Measurements from ENCODE around the gene RPL37A.

RPL37A gene

DNA sequence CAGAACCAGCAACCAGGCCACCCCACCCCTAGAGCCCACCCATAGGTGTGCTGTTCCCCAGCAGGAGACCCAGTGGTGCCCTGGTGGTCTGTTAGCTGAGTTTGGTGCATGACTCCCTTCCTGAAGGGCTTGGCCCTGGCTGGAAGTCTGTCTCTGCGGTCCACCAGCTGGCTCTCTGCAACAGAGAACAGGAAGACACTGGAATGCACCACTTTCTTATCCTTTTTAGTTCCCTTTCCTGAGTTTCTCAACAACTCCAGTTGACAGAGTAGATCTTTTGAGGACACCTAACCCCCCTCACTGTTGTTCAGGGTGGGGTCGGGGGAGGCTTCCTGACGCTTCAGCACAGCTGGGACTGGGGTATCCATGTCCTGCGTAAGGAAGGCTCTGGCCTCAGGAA lies 11.9 kb upstream of the RPL37A start:
- DNase-seq (ENCODE audit: low read depth, low spot score): no peak

DNA sequence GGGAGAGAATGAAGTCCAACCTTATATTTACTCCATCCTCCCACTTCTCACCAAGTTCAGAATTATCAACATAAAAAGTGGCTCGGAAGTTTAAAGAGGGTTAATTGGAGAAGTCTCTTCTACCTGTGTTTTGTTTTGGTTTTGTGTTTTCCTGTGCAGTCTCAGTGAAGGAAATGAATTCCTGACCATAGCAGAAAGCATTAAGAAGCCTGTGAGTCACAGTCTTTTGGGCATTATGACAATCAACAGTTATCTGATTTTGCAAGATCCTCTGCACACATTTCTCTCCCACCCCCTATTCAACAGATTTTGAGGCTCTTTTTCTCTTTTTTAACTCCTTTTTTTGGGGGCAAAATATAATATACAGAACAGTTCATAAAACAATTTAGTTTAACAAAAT lies 8.6 kb upstream of the RPL37A start:
- DNase-seq (ENCODE audit: low read depth, low spot score): no peak

GRCh38 chr2:216491793-216492596 lies 6.6 kb upstream of the RPL37A start:
- no peak for DNase-seq (ENCODE audit: low read depth, low spot score)

- no peak for DNase-seq (ENCODE audit: low read depth, low spot score)
Observed at GRCh38 chr2:216492597-216493333, 5.9 kb upstream of the RPL37A start.

DNA sequence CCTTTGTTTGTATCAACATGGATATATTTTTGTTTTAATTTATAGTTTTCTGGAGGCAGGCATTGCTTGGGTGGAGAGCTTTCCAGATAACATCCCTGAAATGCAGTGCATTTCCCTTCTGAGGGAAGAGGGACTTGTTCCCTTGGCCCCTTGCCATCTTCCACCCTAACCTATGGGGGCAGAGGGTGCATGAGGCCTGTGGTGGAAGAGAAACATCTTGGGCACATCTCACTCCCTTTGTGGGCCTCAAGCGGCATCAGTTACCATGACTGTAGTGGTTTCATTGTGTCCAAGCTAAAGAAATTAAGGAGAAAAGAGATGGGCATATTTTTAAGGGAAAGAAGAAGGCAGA lies 5.3 kb upstream of the RPL37A start:
- no peak for DNase-seq (ENCODE audit: low read depth, low spot score)

- DNase-seq (ENCODE audit: low read depth, low spot score): no peak
Observed at GRCh38 chr2:216495656-216496055, 3.0 kb upstream of the RPL37A start.

DNA sequence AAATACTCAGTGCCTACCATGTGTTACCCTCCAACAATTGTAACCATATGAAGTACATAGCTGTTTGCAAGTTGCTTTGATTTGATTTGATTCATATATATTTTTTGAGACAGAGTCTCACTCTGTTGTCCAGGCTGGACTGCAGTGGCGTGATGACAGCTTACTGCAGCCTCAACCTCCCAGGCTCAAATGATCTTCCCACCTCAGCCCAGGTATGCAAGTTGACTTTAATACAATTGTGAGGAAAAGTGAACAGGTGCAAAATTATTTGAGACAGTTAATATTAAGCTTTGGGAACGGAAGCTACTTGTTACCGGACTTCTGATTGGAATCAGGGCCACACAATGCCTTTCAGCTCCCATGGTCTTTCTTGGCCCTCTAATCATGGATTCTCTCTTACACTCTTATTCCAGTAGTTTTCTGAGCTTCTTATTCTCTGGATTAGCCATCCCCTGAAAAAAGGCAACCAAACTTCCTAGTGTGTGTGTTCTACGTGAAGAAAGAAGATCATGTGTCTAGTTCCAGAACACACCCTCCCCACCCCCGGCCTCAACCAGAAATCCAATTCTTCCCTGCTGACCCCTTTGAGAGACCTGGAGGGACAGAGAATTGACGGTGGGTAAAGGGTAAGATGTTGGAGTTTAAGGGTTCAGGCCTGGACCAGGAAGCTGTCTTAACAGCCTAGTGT lies 1.1 kb upstream of the RPL37A start:
- DNase-seq (ENCODE audit: low read depth, low spot score): no peak

GRCh38 chr2:216498070-216498378 lies 620 bp upstream of the RPL37A start:
- no peak for DNase-seq (ENCODE audit: low read depth, low spot score)

DNA sequence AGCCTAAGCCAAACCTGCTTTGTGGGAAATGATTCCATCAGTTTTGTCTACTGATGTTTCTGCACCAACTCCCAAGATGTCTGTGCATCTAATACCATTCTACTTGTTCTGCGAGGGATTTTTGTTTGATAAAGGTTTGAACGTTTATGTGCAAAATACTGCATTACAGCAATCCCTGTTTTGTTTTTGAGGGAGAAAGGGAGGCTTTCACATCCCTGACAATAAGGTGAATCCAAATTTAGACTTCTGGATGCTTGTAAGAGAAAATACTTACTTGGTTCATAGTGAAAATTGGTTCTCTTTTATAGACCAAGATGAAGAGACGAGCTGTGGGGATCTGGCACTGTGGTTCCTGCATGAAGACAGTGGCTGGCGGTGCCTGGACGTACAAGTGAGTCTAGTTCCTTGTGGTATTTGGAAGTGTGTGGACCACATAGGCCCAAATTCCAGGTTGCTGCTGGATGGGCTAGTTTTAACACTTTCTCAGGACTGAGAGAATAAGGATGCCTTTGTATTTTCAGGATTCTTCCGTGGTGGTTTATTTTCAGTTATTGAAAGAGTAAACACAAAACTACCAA lies 1.1 kb downstream of the RPL37A start:
- no peak for DNase-seq (ENCODE audit: low read depth, low spot score)

- no peak for DNase-seq (ENCODE audit: low read depth, low spot score)
Observed at GRCh38 chr2:216500572-216500971, 1.9 kb downstream of the RPL37A start.

GRCh38 chr2:216501854-216502253 lies 3.2 kb downstream of the RPL37A start:
- no peak for DNase-seq (ENCODE audit: low read depth, low spot score)

DNA sequence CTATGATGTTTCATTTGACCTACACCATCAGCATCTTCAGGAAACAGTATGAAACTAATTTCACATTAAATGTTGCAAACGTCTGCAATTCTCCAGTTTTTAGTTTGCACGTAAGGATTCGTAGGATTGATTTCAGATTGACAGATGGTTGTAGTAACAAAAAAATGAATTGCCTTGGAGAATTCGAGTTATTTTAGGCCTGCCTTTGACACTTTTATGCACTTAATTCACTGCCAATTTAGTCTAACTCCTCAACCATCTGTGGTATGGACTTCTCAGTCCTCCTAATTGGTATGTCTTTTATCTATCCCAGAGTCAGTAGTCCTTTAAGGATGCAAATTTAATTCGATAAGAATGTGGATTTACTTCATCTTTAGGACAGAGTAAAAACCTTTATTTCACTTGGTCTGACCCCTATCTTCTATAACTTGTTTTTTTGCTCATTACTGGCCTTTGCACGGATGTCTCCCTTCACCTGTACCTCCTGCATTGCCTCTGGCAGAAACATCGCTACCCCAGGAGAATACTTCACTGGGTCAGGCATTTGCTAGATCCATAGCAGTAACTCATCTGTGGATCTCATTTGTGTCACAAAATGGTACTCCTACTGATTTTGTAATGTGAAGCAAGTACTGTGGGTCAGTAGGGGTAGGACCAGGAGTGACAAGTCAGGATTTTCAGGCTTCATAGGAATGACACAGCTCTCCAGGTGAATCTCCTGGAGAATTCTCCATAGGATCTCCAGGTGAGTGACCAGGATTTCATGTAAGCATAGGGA lies 3.9 kb downstream of the RPL37A start:
- DNase-seq (ENCODE audit: low read depth, low spot score): no peak

DNA sequence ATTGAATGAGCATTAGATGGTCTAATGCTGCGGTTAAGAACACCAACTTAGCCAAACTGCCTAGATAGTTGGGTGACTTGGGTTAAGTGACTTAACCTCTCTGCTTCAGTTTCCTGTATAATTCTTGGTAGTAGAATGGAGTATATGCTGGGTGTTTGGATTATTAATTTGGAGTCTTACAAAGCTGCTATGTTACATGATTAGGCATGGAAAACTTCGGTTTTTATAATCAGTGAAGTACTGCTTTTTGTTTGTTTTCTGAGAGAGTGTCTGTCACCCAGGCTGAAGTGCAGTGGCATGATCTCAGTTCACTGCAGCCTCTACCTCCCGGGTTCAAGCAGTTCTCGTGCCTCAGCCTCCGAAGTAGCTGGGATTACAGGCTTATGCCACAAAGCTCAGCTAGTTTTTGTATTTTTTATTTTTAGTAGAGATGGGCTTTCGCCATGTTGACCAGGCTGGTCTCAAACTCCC lies 4.5 kb downstream of the RPL37A start:
- DNase-seq (ENCODE audit: low read depth, low spot score): no peak

DNA sequence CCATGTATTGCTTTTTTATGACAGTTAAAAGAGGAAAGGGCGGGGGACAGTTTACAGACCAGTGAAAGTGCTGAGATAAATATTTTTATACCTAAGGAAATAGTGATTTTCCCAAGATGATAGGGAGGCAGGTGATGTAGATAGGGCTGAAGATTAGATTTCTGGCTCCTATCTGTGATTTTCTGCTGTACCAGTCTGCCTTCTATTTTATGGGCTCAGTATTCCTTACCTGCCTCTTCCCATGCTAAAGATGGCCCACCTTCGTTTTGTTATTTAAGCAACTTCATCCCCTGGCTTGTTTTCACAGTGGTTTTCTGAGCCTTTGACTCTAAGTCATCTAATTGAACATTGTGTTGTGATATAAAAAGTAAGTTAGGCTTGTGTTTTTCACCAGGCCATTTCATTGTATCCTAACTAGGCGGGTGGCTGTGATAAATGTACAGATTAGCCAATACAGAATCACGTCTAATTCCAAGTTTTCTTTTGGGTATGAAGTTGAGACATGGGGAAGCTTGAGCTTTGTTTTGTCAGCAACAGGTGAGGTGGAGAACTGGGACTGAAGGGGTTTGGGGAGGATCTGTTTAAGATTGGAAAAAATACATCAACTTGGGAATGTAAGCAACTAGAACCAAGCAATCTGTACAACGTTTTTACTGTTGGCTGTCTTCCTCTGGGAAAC lies 5.2 kb downstream of the RPL37A start:
- DNase-seq (ENCODE audit: low read depth, low spot score): no peak

GRCh38 chr2:216504376-216504762 lies 5.7 kb downstream of the RPL37A start:
- DNase-seq (ENCODE audit: low read depth, low spot score): no peak

- no peak for DNase-seq (ENCODE audit: low read depth, low spot score)
Observed at GRCh38 chr2:216505133-216506106, 6.8 kb downstream of the RPL37A start.

- no peak for DNase-seq (ENCODE audit: low read depth, low spot score)
Observed at GRCh38 chr2:216507220-216508160, 8.8 kb downstream of the RPL37A start.

- DNase-seq (ENCODE audit: low read depth, low spot score): no peak
Observed at GRCh38 chr2:216508229-216508628, 9.6 kb downstream of the RPL37A start.

Data from activated naive CD8-positive, alpha-beta T cell treated with anti-CD3 and anti-CD28 coated beads, Interleukin-2, amount 50 U/mL, for 16 hours (primary cell).